GM12864 (cell line): ENCODE data around the gene MYL5.

Experiments used
- DNase-seq: peaks from one replicate; pipeline ENCODE4 v3.0.0-alpha.2; 2011; ENCODE audit warnings: low read depth
- H3K4me3 ChIP-seq: 2 replicates; pipeline ENCODE4 v1.5.1; 2011; ENCODE audit warnings: mild to moderate bottlenecking, low read depth, low read length, control low read depth
- TF ChIP-seq, protein P1 (sequence below): IDR thresholded peaks from 2 replicates; pipeline ENCODE4 v1.5.1; 2011; ENCODE audit warnings: low read depth, mild to moderate bottlenecking, moderate library complexity, low read length, control low read depth, inconsistent platforms; ENCODE audit errors: missing control alignments

Gene MYL5

DNA sequence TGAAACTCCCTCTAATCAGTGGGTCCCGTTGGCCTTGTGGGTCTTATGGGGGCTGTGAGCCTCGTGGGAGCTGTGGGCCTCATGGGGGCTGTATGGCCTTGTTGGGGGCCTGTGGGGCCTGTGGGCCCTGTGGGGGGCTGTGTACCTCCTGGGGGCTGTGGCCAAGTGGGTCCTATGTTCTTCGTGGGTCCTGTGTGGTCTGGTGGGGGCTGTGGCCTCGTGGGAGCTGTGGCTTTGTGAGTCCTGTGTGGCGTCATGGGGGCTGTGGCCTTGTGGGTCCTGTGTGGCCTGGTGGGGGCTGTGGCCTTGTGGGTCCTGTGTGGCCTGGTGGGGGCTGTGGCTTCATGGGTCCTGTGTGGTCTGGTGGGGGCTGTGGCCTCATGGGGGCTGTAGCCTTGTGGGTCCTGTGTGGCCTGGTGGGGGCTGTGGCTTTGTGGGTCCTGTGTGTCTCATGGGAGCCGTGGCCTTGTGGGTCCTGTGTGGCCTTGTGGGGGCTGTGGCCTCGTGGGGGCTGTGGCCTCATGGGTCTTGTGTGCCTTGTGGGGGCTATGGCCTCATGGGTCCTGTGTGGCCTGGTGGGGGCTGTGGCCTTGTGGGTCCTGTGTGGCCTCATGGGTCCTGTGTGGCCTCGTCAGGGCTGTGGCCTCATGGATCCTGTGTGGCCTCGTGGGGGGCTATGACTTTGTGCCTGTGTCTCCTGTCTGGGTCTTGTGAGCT is 38.7 kb downstream of the MYL5 start:
- no peak for DNase-seq
- no peak overlapping the region for H3K4me3 ChIP-seq
- TF ChIP-seq, protein P1, sequence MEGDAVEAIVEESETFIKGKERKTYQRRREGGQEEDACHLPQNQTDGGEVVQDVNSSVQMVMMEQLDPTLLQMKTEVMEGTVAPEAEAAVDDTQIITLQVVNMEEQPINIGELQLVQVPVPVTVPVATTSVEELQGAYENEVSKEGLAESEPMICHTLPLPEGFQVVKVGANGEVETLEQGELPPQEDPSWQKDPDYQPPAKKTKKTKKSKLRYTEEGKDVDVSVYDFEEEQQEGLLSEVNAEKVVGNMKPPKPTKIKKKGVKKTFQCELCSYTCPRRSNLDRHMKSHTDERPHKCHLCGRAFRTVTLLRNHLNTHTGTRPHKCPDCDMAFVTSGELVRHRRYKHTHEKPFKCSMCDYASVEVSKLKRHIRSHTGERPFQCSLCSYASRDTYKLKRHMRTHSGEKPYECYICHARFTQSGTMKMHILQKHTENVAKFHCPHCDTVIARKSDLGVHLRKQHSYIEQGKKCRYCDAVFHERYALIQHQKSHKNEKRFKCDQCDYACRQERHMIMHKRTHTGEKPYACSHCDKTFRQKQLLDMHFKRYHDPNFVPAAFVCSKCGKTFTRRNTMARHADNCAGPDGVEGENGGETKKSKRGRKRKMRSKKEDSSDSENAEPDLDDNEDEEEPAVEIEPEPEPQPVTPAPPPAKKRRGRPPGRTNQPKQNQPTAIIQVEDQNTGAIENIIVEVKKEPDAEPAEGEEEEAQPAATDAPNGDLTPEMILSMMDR: no peak

DNA sequence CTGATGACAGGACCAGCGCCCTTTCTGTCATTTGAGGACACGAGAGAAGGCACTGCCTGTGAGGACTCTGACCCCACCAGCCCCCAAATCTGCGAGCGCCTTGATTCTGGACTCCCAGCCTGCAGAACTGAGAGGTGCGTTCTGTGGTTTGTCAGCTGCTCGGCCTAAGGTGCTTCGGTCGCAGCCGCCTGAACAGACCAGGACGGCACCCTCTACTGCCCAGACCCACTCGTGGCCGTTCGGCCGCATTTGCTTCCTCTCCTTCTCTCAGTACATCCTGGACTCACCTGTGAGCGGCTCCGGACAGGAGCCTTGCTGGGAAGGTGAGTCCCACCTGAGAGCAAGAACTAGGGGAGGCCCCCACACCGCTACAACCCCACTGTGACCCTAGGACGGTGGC is 39.7 kb downstream of the MYL5 start:
- no peak overlapping the region for H3K4me3 ChIP-seq
- TF ChIP-seq, protein P1: no peak
- DNase-seq: no peak

DNA sequence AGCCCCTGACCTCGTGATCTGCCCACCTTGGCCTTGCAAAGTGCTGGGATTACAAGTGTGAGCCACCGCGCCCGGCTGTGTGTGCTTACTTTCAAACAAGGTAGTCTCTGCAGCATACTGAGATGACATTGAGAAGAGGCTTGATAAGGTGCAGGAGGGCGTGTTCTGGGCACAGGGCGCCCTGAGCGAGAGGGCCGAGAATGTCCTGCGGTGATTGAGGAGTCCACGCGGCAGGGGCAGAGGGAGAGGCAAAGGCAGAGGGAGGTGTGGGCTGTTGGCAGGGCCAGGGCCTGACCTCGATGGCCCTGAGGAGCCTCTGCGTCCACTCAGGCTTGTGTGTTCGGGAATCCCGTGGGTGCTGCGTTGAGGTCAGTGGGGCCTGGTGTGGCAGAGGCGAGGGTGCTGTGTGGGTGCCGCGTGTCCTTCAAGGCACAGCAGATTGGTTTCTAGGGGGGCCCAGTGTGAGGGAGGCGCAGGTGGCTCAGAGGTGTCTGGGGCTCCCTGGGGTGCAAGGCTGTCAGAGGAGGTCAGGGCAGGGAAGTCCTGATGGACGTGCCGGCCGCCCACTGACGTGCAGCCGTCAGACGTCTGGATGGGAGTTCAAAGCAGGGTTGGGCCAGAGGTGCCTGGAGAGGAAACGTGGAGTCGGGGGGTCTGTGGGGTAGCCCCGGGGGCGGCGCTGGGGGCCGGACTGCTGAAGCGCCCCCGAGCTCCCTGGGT is 43.4 kb downstream of the MYL5 start:
- H3K4me3 ChIP-seq: no peak overlapping the region
- TF ChIP-seq, protein P1: no peak
- DNase-seq: no peak

DNA sequence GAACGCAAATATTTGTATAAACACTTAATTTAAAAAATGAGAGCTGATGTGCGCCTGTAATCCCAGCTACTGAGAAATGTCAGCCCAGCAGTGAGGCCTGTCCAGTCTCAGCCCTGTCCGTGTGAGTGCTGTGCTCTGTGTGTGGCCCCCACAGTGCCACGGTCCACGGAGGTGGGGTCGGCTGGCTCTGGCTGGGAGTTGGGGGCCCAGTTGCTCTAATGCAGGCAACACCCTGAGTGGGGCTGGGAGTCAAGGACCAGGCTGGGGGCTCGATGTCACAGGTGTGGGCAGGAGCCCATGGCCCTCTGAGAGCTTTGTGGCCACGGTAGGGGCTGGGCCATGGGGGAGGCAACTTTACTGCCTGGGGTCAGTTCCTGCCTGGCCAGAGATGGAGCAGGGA is 44.1 kb downstream of the MYL5 start:
- TF ChIP-seq, protein P1: no peak
- no peak for DNase-seq
- no peak overlapping the region for H3K4me3 ChIP-seq

DNA sequence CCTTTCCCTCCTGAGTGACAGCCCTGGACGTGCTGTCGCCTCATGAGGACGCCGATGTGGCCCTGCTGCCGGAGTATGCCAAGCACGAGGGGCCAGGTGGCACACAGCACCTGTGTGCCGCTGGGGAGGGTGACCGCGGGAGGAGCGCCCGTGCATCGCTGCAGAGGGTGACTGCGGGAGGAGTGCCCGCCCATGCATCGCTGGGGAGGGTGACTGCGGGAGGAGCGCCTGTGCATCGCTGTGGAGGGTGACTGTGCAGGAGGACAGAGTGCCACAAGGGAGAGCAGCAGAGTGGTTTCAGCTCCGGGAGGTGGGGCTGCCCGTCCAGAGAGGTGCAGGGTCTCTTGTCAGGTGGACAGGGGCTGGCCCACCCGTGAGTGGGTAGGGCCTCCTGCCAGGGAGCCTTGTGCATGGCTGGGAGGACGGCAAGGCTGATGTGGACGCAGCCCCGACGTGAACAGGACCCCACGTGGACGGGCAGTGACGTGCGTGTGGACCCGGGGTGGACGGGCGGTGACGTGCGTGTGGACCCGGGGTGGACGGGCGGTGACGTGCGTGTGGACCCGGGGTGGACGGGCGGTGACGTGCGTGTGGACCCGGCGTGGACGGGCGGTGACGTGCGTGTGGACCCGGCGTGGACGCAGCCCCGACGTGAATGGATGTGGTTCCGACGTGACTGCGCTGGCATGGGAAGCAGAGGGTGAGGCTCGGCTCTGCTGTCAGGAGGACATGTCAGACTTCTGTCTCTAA is 45.9 kb downstream of the MYL5 start:
- TF ChIP-seq, protein P1: no peak
- DNase-seq: no peak
- no peak overlapping the region for H3K4me3 ChIP-seq

DNA sequence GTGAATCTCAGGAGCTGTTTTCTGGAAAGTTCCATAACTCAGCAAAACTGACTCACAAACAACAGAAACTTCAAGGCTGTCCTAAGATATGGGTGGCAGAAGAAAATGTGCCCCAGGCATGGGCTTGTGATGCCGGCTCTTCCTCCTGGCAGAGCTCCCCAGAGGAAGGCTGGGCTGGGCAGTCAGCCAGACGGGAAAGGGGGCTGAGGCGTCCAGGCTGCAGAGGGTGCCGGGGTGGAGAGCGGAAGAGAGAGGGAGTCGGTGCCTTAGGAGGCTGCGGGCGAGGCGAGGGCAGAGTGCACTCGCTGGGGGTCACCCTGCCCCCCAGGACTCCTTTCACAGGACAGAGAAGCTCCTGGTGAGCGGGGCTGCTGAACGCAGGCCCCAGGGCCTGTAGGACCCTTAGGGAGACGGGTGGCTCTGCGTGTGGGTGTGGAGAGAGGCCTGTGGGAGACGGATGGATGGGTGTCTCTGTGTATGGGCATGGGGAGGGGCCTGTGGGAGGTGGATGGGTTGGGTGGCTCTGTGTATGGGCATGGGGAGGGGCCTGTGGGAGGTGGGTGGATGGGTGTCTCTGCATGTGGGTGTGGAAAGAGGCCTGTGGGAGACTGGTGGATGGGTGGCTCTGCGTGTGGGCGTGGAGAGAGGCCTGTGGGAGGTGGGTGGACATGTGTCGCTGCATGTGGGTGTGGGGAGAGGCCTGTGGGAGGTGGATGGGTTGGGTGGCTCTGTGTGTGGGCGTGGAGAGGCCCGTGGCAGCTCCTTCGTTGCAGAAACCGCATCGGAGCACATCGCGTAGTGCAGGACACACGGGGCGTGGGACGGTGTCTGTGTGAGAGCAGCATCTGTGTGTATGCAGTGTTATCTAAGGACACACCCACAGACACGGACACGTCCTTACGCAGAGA is 47.2 kb downstream of the MYL5 start:
- DNase-seq: no peak

More for the DNA sequence above, 47.2 kb downstream of the MYL5 start:
- TF ChIP-seq, protein P1: no peak
- no peak overlapping the region for H3K4me3 ChIP-seq
